ENCODE measurements around the gene COMMD1.

DNA sequence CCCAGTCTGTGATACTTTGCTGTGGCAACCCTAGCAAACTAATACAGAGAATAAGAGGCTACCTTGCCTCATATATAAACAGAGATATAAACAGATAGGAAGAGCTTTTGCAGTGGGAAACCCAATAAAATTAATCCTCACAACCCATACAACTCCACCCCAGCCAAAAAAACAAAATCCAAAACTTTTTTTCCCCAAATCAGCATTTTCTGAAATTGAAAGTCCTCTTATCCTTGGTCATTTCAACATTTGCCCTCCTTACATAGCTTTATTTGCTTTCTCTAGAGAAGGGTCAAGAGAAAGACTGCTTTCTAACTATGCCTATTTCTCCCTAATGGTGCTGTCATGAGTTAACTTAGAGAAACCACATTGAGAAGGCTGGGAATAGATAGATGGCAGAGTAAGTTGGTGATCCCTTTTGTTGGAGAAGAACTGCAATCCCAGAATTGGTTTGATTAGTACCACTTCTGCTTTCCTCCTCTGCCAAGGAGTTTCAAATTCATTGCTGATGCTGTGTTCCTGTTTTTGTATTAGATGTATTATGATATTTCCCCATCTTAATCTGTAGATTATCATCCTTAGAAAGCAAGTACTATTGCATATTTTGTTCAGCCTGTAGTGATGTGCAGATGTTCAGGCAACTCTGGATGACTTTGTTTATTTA is 214.0 kb downstream of the COMMD1 start:
- TF ChIP-seq CTCF (conservative IDR thresholded peaks at IDR 0.05; ENCODE audit: low read depth, low read length) (no peak), EZH2 (IDR thresholded peaks at IDR 0.05; ENCODE audit: borderline replicate concordance, low read depth, low read length, poor library complexity, severe bottlenecking) (no peak)

All from A673 (cell line).